HG03280 (cell line): ENCODE data around the gene LSM4.

Source experiments
- ATAC-seq: cut with Tn5 transposase; IDR thresholded peaks from one replicate; pipeline ENCODE4 v1.9.1; 2021; ENCODE audit warnings: mild to moderate bottlenecking, moderate library complexity; ENCODE audit not compliant: unreplicated experiment

Gene LSM4

DNA sequence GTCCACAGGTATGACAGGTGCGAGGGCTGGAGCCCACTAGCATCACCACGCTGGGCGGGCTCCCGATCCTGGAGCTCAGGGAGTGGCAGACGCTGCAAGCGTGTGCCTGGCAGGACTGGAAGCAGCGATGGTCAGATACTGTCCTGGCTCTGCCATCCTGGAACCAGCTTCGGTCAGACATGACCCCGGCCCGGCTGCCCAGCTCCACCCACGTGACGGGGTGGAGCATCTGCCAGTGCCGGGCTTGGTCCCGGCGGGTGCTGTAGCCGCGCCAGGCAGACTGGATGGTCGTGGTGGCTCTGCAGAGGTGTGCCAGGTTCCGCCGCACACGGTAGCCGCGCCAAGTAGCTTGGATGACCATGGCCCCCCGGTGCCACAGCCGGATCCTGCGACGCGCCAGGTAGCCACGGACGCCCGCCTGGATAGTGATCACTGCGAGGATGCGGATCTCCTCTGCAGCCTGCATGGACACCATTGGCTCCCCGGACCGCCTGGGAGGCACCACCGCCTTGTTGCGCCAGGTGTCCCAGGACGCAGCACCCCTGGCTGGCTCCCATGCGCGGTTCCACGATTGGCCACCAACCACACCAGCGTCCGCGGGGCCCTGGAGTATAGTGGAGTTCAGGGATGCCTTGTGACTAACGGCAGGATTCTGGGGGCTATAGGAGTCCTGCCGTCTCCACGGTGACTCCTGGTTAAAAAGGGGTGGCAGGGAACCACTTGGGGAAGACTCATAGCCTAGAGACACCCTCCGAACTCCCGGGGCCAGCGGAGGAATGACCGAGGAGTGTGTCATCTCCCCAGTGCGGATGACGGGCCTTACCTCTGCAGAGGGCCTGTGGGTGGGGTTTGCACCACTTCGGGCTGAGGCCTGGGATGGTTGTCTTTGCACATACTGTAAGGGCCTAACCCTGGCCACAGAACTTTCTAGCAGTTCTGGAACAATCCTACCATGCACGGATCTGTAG lies 65.1 kb downstream of the LSM4 start:
- no peak for ATAC-seq
